Stimulated activated memory B cell treated with anti-CD40 and anti-IgM and Interleukin-4, amounts not matched to agents 10 μg/mL and 1 μg/mL and 100 μg/mL, for 72 hours (primary cell): ENCODE measurements around the gene CACNA1C.

ENCODE experiments used
- ATAC-seq: fragments of 150-1000 bp; cut with Tn5 transposase; 2 replicates; pipeline ENCODE4 v1.10.0; 2021
- H3K27ac Mint-ChIP-seq: one replicate; pipeline ENCODE4 v1.8.0; 2022; ENCODE audit warnings: mild to moderate bottlenecking, mixed read lengths
- H3K27me3 Mint-ChIP-seq: one replicate; pipeline ENCODE4 v1.8.0; 2022; ENCODE audit warnings: mixed read lengths
- H3K36me3 Mint-ChIP-seq: one replicate; pipeline ENCODE4 v1.8.0; 2022; ENCODE audit warnings: mixed read lengths
- H3K4me1 Mint-ChIP-seq: one replicate; pipeline ENCODE4 v1.8.0; 2022; ENCODE audit warnings: mixed read lengths
- H3K4me3 Mint-ChIP-seq: one replicate; pipeline ENCODE4 v1.8.0; 2022; ENCODE audit warnings: mild to moderate bottlenecking, moderate library complexity, mixed read lengths
- H3K9me3 Mint-ChIP-seq: one replicate; pipeline ENCODE4 v1.8.0; 2022; ENCODE audit warnings: mixed read lengths

CACNA1C gene

GRCh38 chr12:2689879-2690278, 637.1 kb downstream of the CACNA1C start:
- no peaks in the 10 kb centered on the region for H3K36me3 Mint-ChIP-seq
- peaks cover 50% of the 10 kb centered on the region for H3K27me3 Mint-ChIP-seq
- H3K27ac Mint-ChIP-seq, result no peak overlapping the region
- H3K4me3 Mint-ChIP-seq, result peak overlapping the region; percentile 7
- ATAC-seq, result no peak
- no peaks in the 10 kb centered on the region for H3K9me3 Mint-ChIP-seq
- peaks cover 17% of the 10 kb centered on the region for H3K4me1 Mint-ChIP-seq

GRCh38 chr12:2690348-2691005, 637.7 kb downstream of the CACNA1C start:
- H3K4me3 Mint-ChIP-seq, result peak overlapping the region; percentile 98
- H3K4me1 Mint-ChIP-seq, result peaks cover 17% of the 10 kb centered on the region
- H3K27me3 Mint-ChIP-seq, result peaks cover 56% of the 10 kb centered on the region
- H3K36me3 Mint-ChIP-seq, result no peaks in the 10 kb centered on the region
- no peak for ATAC-seq
- H3K9me3 Mint-ChIP-seq, result no peaks in the 10 kb centered on the region
- peak overlapping the region; percentile 85 for H3K27ac Mint-ChIP-seq

GRCh38 chr12:2691006-2691344, 638.2 kb downstream of the CACNA1C start:
- H3K4me3 Mint-ChIP-seq, result peak overlapping the region; percentile 98
- ATAC-seq, result peak; percentile 71
- H3K27me3 Mint-ChIP-seq, result peaks cover 61% of the 10 kb centered on the region
- H3K9me3 Mint-ChIP-seq, result no peaks in the 10 kb centered on the region
- H3K4me1 Mint-ChIP-seq, result peaks cover 17% of the 10 kb centered on the region
- H3K36me3 Mint-ChIP-seq, result no peaks in the 10 kb centered on the region
- H3K27ac Mint-ChIP-seq, result peak overlapping the region; percentile 85

- peak; percentile 80 for ATAC-seq
- H3K36me3 Mint-ChIP-seq, result no peaks in the 10 kb centered on the region
- H3K4me3 Mint-ChIP-seq, result peak overlapping the region; percentile 98
- no peaks in the 10 kb centered on the region for H3K9me3 Mint-ChIP-seq
- H3K27me3 Mint-ChIP-seq, result peaks cover 67% of the 10 kb centered on the region
- peaks cover 17% of the 10 kb centered on the region for H3K4me1 Mint-ChIP-seq
- H3K27ac Mint-ChIP-seq, result peak overlapping the region; percentile 85
These were observed 638.7 kb downstream of the CACNA1C start for GRCh38 chr12:2691345-2692071.

- Mint-ChIP-seq H3K27me3 (peaks cover 72% of the 10 kb centered on the region), H3K4me1 (peaks cover 17% of the 10 kb centered on the region), H3K9me3 (no peaks in the 10 kb centered on the region), H3K36me3 (no peaks in the 10 kb centered on the region), H3K27ac (peak overlapping the region; percentile 85), H3K4me3 (peak overlapping the region; percentile 98)
- no peak for ATAC-seq
These were observed 639.3 kb downstream of the CACNA1C start for GRCh38 chr12:2692080-2692479.

- ATAC-seq, result no peak
- Mint-ChIP-seq H3K36me3 (no peaks in the 10 kb centered on the region), H3K9me3 (no peaks in the 10 kb centered on the region), H3K27me3 (peaks cover 85% of the 10 kb centered on the region), H3K4me1 (peaks cover 17% of the 10 kb centered on the region), H3K4me3 (no peak overlapping the region), H3K27ac (no peak overlapping the region)
These were observed 640.6 kb downstream of the CACNA1C start for GRCh38 chr12:2693244-2693860.

- Mint-ChIP-seq H3K36me3 (no peaks in the 10 kb centered on the region), H3K27ac (no peak overlapping the region), H3K27me3 (peaks cover 93% of the 10 kb centered on the region), H3K4me3 (no peak overlapping the region), H3K4me1 (peaks cover 17% of the 10 kb centered on the region), H3K9me3 (no peaks in the 10 kb centered on the region)
- no peak for ATAC-seq
These were observed 641.3 kb downstream of the CACNA1C start for GRCh38 chr12:2693980-2694610.

- no peak for ATAC-seq
- no peaks in the 10 kb centered on the region for H3K36me3 Mint-ChIP-seq
- H3K4me3 Mint-ChIP-seq, result no peak overlapping the region
- H3K27me3 Mint-ChIP-seq, result peaks cover 78% of the 10 kb centered on the region
- no peak overlapping the region for H3K27ac Mint-ChIP-seq
- H3K9me3 Mint-ChIP-seq, result no peaks in the 10 kb centered on the region
- H3K4me1 Mint-ChIP-seq, result peaks cover 9% of the 10 kb centered on the region
These were observed 643.3 kb downstream of the CACNA1C start for GRCh38 chr12:2696136-2696535.

- no peaks in the 10 kb centered on the region for H3K36me3 Mint-ChIP-seq
- peaks cover 81% of the 10 kb centered on the region for H3K27me3 Mint-ChIP-seq
- peaks cover 2% of the 10 kb centered on the region for H3K4me1 Mint-ChIP-seq
- H3K4me3 Mint-ChIP-seq, result no peak overlapping the region
- no peak for ATAC-seq
- H3K9me3 Mint-ChIP-seq, result no peaks in the 10 kb centered on the region
- no peak overlapping the region for H3K27ac Mint-ChIP-seq
These were observed 644.4 kb downstream of the CACNA1C start for GRCh38 chr12:2697057-2697800.

- Mint-ChIP-seq H3K4me1 (no peaks in the 10 kb centered on the region), H3K36me3 (no peaks in the 10 kb centered on the region), H3K4me3 (no peak overlapping the region), H3K27ac (no peak overlapping the region), H3K9me3 (no peaks in the 10 kb centered on the region), H3K27me3 (peaks cover 76% of the 10 kb centered on the region)
- ATAC-seq, result no peak
These were observed 645.8 kb downstream of the CACNA1C start for GRCh38 chr12:2698566-2698965.

GRCh38 chr12:2710701-2711100, 657.9 kb downstream of the CACNA1C start:
- H3K27ac Mint-ChIP-seq, result no peak overlapping the region
- no peaks in the 10 kb centered on the region for H3K36me3 Mint-ChIP-seq
- no peak for ATAC-seq
- no peak overlapping the region for H3K4me3 Mint-ChIP-seq
- peaks cover 21% of the 10 kb centered on the region for H3K9me3 Mint-ChIP-seq
- H3K27me3 Mint-ChIP-seq, result peaks cover 25% of the 10 kb centered on the region
- no peaks in the 10 kb centered on the region for H3K4me1 Mint-ChIP-seq

GRCh38 chr12:2719392-2719791, 666.6 kb downstream of the CACNA1C start:
- ATAC-seq, result no peak
- no peaks in the 10 kb centered on the region for H3K4me1 Mint-ChIP-seq
- H3K36me3 Mint-ChIP-seq, result no peaks in the 10 kb centered on the region
- peaks cover 29% of the 10 kb centered on the region for H3K27me3 Mint-ChIP-seq
- no peak overlapping the region for H3K4me3 Mint-ChIP-seq
- H3K9me3 Mint-ChIP-seq, result no peaks in the 10 kb centered on the region
- no peak overlapping the region for H3K27ac Mint-ChIP-seq

- ATAC-seq, result no peak
- no peaks in the 10 kb centered on the region for H3K36me3 Mint-ChIP-seq
- peaks cover 11% of the 10 kb centered on the region for H3K27me3 Mint-ChIP-seq
- H3K27ac Mint-ChIP-seq, result no peak overlapping the region
- no peaks in the 10 kb centered on the region for H3K9me3 Mint-ChIP-seq
- no peaks in the 10 kb centered on the region for H3K4me1 Mint-ChIP-seq
- no peak overlapping the region for H3K4me3 Mint-ChIP-seq
These were observed 670.0 kb downstream of the CACNA1C start for GRCh38 chr12:2722806-2723205.

GRCh38 chr12:2732290-2732689, 679.5 kb downstream of the CACNA1C start:
- Mint-ChIP-seq H3K27me3 (peaks cover 82% of the 10 kb centered on the region), H3K9me3 (no peaks in the 10 kb centered on the region), H3K4me1 (no peaks in the 10 kb centered on the region), H3K4me3 (no peak overlapping the region), H3K27ac (no peak overlapping the region), H3K36me3 (no peaks in the 10 kb centered on the region)
- no peak for ATAC-seq
